HepG2 (cell line): ENCODE results near the gene TOR4A. TPM values are rescaled to one million over a fixed set of nuclear protein-coding genes. Genes with fewer than 3 reads are reported as not detected.

Experiments
- BCLAF1 ChIP-seq: fragments of 450-650 bp; IDR thresholded peaks from 2 replicates; pipeline ENCODE4 v1.6.1; 2017; ENCODE audit warnings: mild to moderate bottlenecking
- CC2D1A ChIP-seq: sonication (generic); formaldehyde crosslinking; IDR thresholded peaks from 2 replicates; pipeline ENCODE4 v1.8.1; 2023; ENCODE audit warnings: mild to moderate bottlenecking, missing genetic modification reagents
- DRAP1 ChIP-seq: IDR thresholded peaks from 2 replicates; pipeline ENCODE4 v1.6.1; 2016; ENCODE audit warnings: missing genetic modification reagents, missing compliant biosample characterization
- HDAC1 ChIP-seq: sonication (generic); formaldehyde crosslinking; IDR thresholded peaks from 2 replicates; pipeline ENCODE4 v1.5.1; 2020; ENCODE audit warnings: mild to moderate bottlenecking, missing genetic modification reagents
- ISX ChIP-seq: sonication (generic); formaldehyde crosslinking; conservative IDR thresholded peaks from 2 replicates; pipeline ENCODE4 v1.5.0; 2020; ENCODE audit warnings: missing genetic modification reagents
- KDM2A ChIP-seq: sonication (generic); formaldehyde crosslinking; IDR thresholded peaks from 2 replicates; pipeline ENCODE4 v1.4.0; 2020; ENCODE audit warnings: low read depth, missing genetic modification reagents, borderline replicate concordance
- NONO ChIP-seq, 2 experiments: fragments of 450-650 bp in 1 of 2; sonication (generic) in 1 of 2; formaldehyde crosslinking in 1 of 2; IDR thresholded peaks in 1 of 2; conservative IDR thresholded peaks in 1 of 2; 2 replicates each; pipeline versions ENCODE4 v1.6.1 to v1.8.0; 2017 to 2022; ENCODE audit warnings: mild to moderate bottlenecking in 1 of 2, missing genetic modification reagents in 1 of 2, moderate library complexity in 1 of 2
- PAF1 ChIP-seq: IDR thresholded peaks from 2 replicates; pipeline ENCODE4 v1.6.1; 2016; ENCODE audit warnings: missing genetic modification reagents, missing compliant biosample characterization
- PLRG1 ChIP-seq: fragments of 450-650 bp; conservative IDR thresholded peaks from 2 replicates; pipeline ENCODE4 v1.6.1; 2016
- PLSCR1 ChIP-seq: sonication (generic); formaldehyde crosslinking; IDR thresholded peaks from 2 replicates; pipeline ENCODE4 v1.5.0; 2020; ENCODE audit warnings: missing genetic modification reagents, mild to moderate bottlenecking, borderline replicate concordance
- SMYD3 ChIP-seq: sonication (generic); formaldehyde crosslinking; IDR thresholded peaks from 2 replicates; pipeline ENCODE4 v1.8.1; 2023; ENCODE audit warnings: mild to moderate bottlenecking, missing genetic modification reagents
- TFDP2 ChIP-seq: sonication (generic); formaldehyde crosslinking; IDR thresholded peaks from 2 replicates; pipeline ENCODE4 v1.4.0; 2020; ENCODE audit warnings: missing genetic modification reagents
- ZBTB3 ChIP-seq: sonication (generic); formaldehyde crosslinking; IDR thresholded peaks from 2 replicates; pipeline ENCODE4 v1.4.0; 2020; ENCODE audit warnings: low read depth, mild to moderate bottlenecking, moderate library complexity, missing genetic modification reagents, borderline replicate concordance
- ZBTB39 ChIP-seq: sonication (generic); formaldehyde crosslinking; IDR thresholded peaks from 2 replicates; pipeline ENCODE4 v1.5.0; 2020; ENCODE audit warnings: missing genetic modification reagents
- ZBTB8A ChIP-seq: sonication (generic); formaldehyde crosslinking; IDR thresholded peaks from 2 replicates; pipeline ENCODE4 v1.4.0; 2020; ENCODE audit warnings: mild to moderate bottlenecking, low read depth, missing genetic modification reagents, borderline replicate concordance
- ZNF230 ChIP-seq: sonication (generic); formaldehyde crosslinking; IDR thresholded peaks from 2 replicates; pipeline ENCODE4 v1.4.0; 2020; ENCODE audit warnings: mild to moderate bottlenecking, missing genetic modification reagents
- ZNF564 ChIP-seq: sonication (generic); formaldehyde crosslinking; IDR thresholded peaks from 2 replicates; pipeline ENCODE4 v1.8.1; 2023; ENCODE audit warnings: mild to moderate bottlenecking, missing genetic modification reagents
- ZZZ3 ChIP-seq: sonication (generic); formaldehyde crosslinking; IDR thresholded peaks from 2 replicates; pipeline ENCODE4 v1.4.0; 2020; ENCODE audit warnings: missing genetic modification reagents, mild to moderate bottlenecking, borderline replicate concordance
- polyA plus RNA-seq, 8 experiments: library from polyadenylated mRNA; depleted of rRNA in 3 of 8; stranded (reverse) in 7 of 8; unstranded in 1 of 8; fragments of >200 nt; fragmentation: Illumina TruSeq in 4 of 8; extraction: Trizol in 4 of 8; gene quantifications; 2 replicates each; pipeline versions ENCODE4 v1.2.1 to v1.2.3, GENCODE V29; 2011 to 2016; ENCODE audit warnings: low read depth in 4 of 8, missing spikeins in 1 of 8, mixed read lengths in 1 of 8; ENCODE audit not compliant: insufficient read depth in 1 of 8
- total RNA-seq, 5 experiments: library from RNA; depleted of rRNA; stranded (reverse); fragments of >200 nt; fragmentation: Illumina TruSeq; extraction: Trizol; gene quantifications; 2 replicates each; pipeline ENCODE4 v1.2.3, GENCODE V29; 2016; ENCODE audit warnings: low read depth in 1 of 5
- TF ChIP-seq, protein P1 (sequence below): sonication (generic); formaldehyde crosslinking; IDR thresholded peaks from 2 replicates; pipeline ENCODE4 v1.4.0; 2020; ENCODE audit warnings: mild to moderate bottlenecking, missing genetic modification reagents
- TF ChIP-seq, protein P2 (sequence below): IDR thresholded peaks from 2 replicates; pipeline ENCODE4 v1.6.1; 2016; ENCODE audit warnings: control low read depth

Gene TOR4A
- total and polyA plus RNA-seq, 2 of the 13 experiments (the other 11 are each of a cell fraction or from before 2014, with no cell fraction given) = 11.1 to 14.2 TPM

- TF ChIP-seq ZBTB39 = no peak; the same call in 1 of the 2 replicates
- TF ChIP-seq ZNF230 (CRISPR knock-in tag) = peak; percentile 75; the same call in 1 of the 2 replicates
- no peak for TF ChIP-seq ZZZ3 (CRISPR knock-in tag)
- no peak for TF ChIP-seq TFDP2 (CRISPR knock-in tag)
- TF ChIP-seq ZBTB8A (CRISPR knock-in tag) = no peak
- TF ChIP-seq NONO (IDR thresholded peaks at IDR 0.05) = no peak
- peak; percentile 89 for TF ChIP-seq NONO (CRISPR knock-in tag; conservative IDR thresholded peaks at IDR 0.05)
- no peak for TF ChIP-seq ZBTB3 (CRISPR knock-in tag)
- TF ChIP-seq KDM2A (CRISPR knock-in tag) = peak; percentile 76
- TF ChIP-seq PAF1 (CRISPR knock-in tag) = 0 out of 2 replicates have a peak, but pooled peaks have one; percentile 18
- TF ChIP-seq PLRG1 = no peak
- TF ChIP-seq, protein P1, sequence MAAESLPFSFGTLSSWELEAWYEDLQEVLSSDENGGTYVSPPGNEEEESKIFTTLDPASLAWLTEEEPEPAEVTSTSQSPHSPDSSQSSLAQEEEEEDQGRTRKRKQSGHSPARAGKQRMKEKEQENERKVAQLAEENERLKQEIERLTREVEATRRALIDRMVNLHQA (CRISPR knock-in tag) = no peak
- no peak for TF ChIP-seq CC2D1A (CRISPR knock-in tag)
- TF ChIP-seq ISX = no peak
- TF ChIP-seq, protein P2, sequence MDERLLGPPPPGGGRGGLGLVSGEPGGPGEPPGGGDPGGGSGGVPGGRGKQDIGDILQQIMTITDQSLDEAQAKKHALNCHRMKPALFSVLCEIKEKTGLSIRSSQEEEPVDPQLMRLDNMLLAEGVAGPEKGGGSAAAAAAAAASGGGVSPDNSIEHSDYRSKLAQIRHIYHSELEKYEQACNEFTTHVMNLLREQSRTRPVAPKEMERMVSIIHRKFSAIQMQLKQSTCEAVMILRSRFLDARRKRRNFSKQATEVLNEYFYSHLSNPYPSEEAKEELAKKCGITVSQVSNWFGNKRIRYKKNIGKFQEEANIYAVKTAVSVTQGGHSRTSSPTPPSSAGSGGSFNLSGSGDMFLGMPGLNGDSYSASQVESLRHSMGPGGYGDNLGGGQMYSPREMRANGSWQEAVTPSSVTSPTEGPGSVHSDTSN = peak; percentile 58; the same call in 1 of the 2 replicates
- TF ChIP-seq DRAP1 (CRISPR knock-in tag) = peak; percentile 35; the same call in 1 of the 2 replicates
- TF ChIP-seq HDAC1 (CRISPR knock-in tag) = peak; percentile 72
- no peak for TF ChIP-seq BCLAF1
- no peak for TF ChIP-seq SMYD3
- no peak for TF ChIP-seq PLSCR1 (CRISPR knock-in tag)
- no peak for TF ChIP-seq ZNF564
Observed at GRCh38 chr9:137229903-137230704, 47.4 kb upstream of the TOR4A start (continued).
